ENCODE data around the gene IFT20. TPM values are rescaled to one million over a fixed set of nuclear protein-coding genes. Genes with fewer than 3 reads are reported as not detected.

Gene IFT20
- total and polyA plus RNA-seq, 2 of the 13 experiments (the other 11 are each of a cell fraction or from before 2014, with no cell fraction given): 28.0 to 37.8 TPM

DNA sequence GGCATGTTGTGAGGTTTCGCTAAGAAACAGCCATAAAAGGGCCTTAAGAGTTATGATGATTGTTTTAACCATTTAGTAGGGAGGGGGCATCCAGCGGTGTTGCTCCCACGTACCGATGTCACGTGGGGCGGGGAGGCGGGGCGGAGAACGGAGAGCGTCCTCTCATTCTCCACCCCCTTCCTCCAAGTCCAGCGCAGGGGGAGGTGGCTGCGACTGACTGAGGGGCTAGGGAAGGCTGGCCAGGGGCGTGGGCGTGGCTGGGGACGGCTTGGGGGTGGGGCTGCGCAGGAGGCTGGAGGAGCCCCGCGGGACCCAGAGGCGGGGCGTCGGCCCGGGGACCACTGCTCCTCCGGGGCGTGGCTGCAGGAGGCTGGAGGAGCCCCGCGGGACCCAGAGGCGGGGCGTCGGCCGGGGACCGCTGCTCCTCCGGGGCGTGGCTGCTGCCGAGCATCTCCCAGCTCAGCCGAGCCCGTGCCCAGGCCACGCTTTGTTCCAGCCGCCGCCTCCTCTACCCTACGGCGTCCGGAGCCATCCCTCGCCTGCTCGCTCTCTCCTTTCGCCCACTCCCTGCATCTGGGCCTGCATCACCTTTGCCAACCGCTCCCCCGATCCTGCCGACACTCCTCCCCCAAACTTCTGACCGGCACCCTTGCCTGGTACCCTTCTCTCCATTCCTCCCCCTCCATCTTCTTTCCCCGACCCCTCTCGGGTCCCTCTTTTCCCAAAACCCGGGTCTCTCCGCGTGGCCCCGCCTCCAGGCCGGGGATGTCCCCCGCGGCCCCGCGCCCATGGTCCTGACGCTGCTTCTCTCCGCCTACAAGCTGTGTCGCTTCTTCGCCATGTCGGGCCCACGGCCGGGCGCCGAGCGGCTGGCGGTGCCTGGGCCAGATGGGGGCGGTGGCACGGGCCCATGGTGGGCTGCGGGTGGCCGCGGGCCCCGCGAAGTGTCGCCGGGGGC, 36.3 kb upstream of the IFT20 start, which contains the start of gene SARM1 (continued):
- TF ChIP-seq, protein P1, sequence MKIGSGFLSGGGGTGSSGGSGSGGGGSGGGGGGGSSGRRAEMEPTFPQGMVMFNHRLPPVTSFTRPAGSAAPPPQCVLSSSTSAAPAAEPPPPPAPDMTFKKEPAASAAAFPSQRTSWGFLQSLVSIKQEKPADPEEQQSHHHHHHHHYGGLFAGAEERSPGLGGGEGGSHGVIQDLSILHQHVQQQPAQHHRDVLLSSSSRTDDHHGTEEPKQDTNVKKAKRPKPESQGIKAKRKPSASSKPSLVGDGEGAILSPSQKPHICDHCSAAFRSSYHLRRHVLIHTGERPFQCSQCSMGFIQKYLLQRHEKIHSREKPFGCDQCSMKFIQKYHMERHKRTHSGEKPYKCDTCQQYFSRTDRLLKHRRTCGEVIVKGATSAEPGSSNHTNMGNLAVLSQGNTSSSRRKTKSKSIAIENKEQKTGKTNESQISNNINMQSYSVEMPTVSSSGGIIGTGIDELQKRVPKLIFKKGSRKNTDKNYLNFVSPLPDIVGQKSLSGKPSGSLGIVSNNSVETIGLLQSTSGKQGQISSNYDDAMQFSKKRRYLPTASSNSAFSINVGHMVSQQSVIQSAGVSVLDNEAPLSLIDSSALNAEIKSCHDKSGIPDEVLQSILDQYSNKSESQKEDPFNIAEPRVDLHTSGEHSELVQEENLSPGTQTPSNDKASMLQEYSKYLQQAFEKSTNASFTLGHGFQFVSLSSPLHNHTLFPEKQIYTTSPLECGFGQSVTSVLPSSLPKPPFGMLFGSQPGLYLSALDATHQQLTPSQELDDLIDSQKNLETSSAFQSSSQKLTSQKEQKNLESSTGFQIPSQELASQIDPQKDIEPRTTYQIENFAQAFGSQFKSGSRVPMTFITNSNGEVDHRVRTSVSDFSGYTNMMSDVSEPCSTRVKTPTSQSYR (CRISPR knock-in tag; IDR thresholded peaks at IDR 0.05; ENCODE audit: borderline replicate concordance): peak; percentile 21; the same call in 1 of the 2 replicates
- TF ChIP-seq, protein P2, sequence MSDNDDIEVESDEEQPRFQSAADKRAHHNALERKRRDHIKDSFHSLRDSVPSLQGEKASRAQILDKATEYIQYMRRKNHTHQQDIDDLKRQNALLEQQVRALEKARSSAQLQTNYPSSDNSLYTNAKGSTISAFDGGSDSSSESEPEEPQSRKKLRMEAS (IDR thresholded peaks at IDR 0.05): peak; percentile 58; the same call in 1 of the 2 replicates
- TF ChIP-seq SP4 (CRISPR knock-in tag; IDR thresholded peaks at IDR 0.05): peak; percentile 63; the same call in 1 of the 2 replicates
- TF ChIP-seq, protein P3, sequence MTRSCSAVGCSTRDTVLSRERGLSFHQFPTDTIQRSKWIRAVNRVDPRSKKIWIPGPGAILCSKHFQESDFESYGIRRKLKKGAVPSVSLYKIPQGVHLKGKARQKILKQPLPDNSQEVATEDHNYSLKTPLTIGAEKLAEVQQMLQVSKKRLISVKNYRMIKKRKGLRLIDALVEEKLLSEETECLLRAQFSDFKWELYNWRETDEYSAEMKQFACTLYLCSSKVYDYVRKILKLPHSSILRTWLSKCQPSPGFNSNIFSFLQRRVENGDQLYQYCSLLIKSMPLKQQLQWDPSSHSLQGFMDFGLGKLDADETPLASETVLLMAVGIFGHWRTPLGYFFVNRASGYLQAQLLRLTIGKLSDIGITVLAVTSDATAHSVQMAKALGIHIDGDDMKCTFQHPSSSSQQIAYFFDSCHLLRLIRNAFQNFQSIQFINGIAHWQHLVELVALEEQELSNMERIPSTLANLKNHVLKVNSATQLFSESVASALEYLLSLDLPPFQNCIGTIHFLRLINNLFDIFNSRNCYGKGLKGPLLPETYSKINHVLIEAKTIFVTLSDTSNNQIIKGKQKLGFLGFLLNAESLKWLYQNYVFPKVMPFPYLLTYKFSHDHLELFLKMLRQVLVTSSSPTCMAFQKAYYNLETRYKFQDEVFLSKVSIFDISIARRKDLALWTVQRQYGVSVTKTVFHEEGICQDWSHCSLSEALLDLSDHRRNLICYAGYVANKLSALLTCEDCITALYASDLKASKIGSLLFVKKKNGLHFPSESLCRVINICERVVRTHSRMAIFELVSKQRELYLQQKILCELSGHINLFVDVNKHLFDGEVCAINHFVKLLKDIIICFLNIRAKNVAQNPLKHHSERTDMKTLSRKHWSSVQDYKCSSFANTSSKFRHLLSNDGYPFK (CRISPR knock-in tag; IDR thresholded peaks at IDR 0.05; ENCODE audit: borderline replicate concordance): no peak
- no peak for TF ChIP-seq LCORL (IDR thresholded peaks at IDR 0.05)
- 0 out of 2 replicates have a peak, but pooled peaks have one; percentile 33 for TF ChIP-seq LCORL (CRISPR knock-in tag; IDR thresholded peaks at IDR 0.05)
- no peak for TF ChIP-seq ZNF143 (CRISPR knock-in tag; IDR thresholded peaks at IDR 0.05)
- TF ChIP-seq HNRNPLL (IDR thresholded peaks at IDR 0.05; ENCODE audit: low read depth, low read length, poor library complexity, severe bottlenecking): peak; percentile 72
- TF ChIP-seq, protein P4, sequence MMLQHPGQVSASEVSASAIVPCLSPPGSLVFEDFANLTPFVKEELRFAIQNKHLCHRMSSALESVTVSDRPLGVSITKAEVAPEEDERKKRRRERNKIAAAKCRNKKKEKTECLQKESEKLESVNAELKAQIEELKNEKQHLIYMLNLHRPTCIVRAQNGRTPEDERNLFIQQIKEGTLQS (CRISPR knock-in tag; IDR thresholded peaks at IDR 0.05): no peak
- TF ChIP-seq, protein P5, sequence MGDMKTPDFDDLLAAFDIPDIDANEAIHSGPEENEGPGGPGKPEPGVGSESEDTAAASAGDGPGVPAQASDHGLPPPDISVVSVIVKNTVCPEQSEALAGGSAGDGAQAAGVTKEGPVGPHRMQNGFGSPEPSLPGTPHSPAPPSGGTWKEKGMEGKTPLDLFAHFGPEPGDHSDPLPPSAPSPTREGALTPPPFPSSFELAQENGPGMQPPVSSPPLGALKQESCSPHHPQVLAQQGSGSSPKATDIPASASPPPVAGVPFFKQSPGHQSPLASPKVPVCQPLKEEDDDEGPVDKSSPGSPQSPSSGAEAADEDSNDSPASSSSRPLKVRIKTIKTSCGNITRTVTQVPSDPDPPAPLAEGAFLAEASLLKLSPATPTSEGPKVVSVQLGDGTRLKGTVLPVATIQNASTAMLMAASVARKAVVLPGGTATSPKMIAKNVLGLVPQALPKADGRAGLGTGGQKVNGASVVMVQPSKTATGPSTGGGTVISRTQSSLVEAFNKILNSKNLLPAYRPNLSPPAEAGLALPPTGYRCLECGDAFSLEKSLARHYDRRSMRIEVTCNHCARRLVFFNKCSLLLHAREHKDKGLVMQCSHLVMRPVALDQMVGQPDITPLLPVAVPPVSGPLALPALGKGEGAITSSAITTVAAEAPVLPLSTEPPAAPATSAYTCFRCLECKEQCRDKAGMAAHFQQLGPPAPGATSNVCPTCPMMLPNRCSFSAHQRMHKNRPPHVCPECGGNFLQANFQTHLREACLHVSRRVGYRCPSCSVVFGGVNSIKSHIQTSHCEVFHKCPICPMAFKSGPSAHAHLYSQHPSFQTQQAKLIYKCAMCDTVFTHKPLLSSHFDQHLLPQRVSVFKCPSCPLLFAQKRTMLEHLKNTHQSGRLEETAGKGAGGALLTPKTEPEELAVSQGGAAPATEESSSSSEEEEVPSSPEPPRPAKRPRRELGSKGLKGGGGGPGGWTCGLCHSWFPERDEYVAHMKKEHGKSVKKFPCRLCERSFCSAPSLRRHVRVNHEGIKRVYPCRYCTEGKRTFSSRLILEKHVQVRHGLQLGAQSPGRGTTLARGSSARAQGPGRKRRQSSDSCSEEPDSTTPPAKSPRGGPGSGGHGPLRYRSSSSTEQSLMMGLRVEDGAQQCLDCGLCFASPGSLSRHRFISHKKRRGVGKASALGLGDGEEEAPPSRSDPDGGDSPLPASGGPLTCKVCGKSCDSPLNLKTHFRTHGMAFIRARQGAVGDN (CRISPR knock-in tag; IDR thresholded peaks at IDR 0.05): peak; percentile 53
- 0 out of 2 replicates have a peak, but pooled peaks have one; percentile 35 for TF ChIP-seq YEATS4 (CRISPR knock-in tag; IDR thresholded peaks at IDR 0.05; ENCODE audit: borderline replicate concordance)
- 0 out of 2 replicates have a peak, but pooled peaks have one; percentile 13 for TF ChIP-seq ISL2 (CRISPR knock-in tag; IDR thresholded peaks at IDR 0.05)
- TF ChIP-seq ZSCAN31 (CRISPR knock-in tag; IDR thresholded peaks at IDR 0.05; ENCODE audit: low read depth): peak; percentile 26; the same call in 1 of the 2 replicates
- TF ChIP-seq MTA1 (CRISPR knock-in tag; IDR thresholded peaks at IDR 0.05; ENCODE audit: borderline replicate concordance): 0 out of 2 replicates have a peak, but pooled peaks have one; percentile 38

Data from HepG2 (cell line).